ENCODE data around the gene ATL2.

ATL2 gene

DNA sequence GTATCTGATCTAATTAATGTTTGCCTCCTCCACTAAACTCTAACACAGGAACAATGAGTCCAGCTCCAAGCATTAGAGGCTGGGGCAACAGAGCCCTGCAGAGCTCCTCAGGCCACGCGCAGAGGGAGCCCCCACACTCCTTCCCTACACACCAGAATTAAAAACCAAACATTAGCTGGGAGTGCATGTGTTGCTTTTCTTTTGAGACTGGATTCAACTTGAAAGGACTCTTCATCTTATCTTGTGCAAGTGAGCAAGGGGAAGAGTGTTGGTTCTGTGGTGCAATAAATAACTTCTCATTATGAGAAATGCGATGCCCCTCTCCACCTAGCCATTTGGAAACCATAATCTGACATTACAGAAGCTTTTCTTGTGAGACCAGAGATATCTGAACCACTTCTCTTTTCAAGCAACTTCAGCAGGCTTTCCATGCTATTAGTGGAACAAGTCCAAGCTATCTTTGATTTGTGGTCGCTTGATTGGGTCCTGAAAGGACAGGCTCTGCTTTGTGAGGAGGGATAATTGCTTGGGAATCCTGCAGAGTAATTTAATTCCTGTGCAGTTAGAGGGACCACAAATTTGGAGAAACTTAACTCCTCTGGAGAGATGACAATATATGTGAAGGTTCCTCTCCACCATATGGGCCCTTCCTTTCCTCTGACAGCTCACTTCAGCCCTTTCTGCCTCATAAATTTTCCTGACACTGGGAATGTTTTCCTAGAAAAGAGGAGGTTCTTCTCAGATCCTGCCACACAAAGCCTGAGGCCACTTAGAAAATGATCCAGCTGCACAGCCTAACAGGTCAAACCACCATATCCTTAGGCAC is 112.5 kb downstream of the ATL2 start:
- Histone ChIP-seq H3K9me2 (ENCODE audit: low read depth, low read length) (no peaks in the 10 kb centered on the region), H3K4me3 (ENCODE audit: low read depth, low read length, poor library complexity, severe bottlenecking) (no peak overlapping the region), H3K79me2 (ENCODE audit: insufficient read depth, low read length) (no peaks in the 10 kb centered on the region), H3K27ac (ENCODE audit: low read depth, low read length, poor library complexity, severe bottlenecking) (no peak overlapping the region), H3F3A (ENCODE audit: insufficient read depth, low read length) (no peaks in the 10 kb centered on the region), H3K4me2 (ENCODE audit: low read length) (no peak overlapping the region), H2AFZ (ENCODE audit: low read length) (no peak overlapping the region), H4K20me1 (ENCODE audit: insufficient read depth, low read length) (no peaks in the 10 kb centered on the region), H3K9ac (ENCODE audit: low read length) (no peak overlapping the region), H3K27me3 (ENCODE audit: insufficient read depth, low read length) (0 out of 2 replicates have a peak, but pooled peaks cover 6% of the 10 kb centered on the region), H3K4me1 (ENCODE audit: insufficient read depth, low read length, severe bottlenecking) (no peaks in the 10 kb centered on the region), H3K36me3 (ENCODE audit: insufficient read depth, low read length) (no peaks in the 10 kb centered on the region; the same call in 1 of the 2 replicates), H3K9me3 (ENCODE audit: low read length) (no peaks in the 10 kb centered on the region)
- TF ChIP-seq, protein P1, sequence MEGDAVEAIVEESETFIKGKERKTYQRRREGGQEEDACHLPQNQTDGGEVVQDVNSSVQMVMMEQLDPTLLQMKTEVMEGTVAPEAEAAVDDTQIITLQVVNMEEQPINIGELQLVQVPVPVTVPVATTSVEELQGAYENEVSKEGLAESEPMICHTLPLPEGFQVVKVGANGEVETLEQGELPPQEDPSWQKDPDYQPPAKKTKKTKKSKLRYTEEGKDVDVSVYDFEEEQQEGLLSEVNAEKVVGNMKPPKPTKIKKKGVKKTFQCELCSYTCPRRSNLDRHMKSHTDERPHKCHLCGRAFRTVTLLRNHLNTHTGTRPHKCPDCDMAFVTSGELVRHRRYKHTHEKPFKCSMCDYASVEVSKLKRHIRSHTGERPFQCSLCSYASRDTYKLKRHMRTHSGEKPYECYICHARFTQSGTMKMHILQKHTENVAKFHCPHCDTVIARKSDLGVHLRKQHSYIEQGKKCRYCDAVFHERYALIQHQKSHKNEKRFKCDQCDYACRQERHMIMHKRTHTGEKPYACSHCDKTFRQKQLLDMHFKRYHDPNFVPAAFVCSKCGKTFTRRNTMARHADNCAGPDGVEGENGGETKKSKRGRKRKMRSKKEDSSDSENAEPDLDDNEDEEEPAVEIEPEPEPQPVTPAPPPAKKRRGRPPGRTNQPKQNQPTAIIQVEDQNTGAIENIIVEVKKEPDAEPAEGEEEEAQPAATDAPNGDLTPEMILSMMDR (IDR thresholded peaks at IDR 0.05; ENCODE audit: low read length) = no peak
- no peak for TF ChIP-seq EZH2 (IDR thresholded peaks at IDR 0.05; ENCODE audit: borderline replicate concordance, low read length)

DNA sequence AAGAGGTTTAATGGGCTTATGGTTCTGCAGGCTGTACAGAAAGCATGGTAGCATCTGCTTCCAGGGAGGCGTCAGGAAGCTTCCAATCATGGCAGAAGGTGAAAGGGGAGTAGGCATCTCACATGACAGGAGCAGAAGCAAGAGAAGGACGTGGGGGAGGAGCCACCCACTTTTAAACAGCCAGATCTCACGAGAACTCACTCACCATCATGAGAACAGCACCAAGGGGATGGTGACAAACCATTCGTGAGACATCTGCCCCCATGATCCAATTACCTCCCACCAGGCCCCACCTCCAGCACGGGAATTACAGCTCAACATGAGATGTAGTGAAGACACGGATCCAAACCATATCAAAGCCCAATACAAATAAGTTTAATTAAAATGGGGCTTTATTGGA is 113.8 kb downstream of the ATL2 start:
- Histone ChIP-seq H3K27ac (ENCODE audit: low read depth, low read length, poor library complexity, severe bottlenecking) (no peak overlapping the region), H3K9ac (ENCODE audit: low read length) (no peak overlapping the region), H3K4me3 (ENCODE audit: low read depth, low read length, poor library complexity, severe bottlenecking) (no peak overlapping the region), H3K4me1 (ENCODE audit: insufficient read depth, low read length, severe bottlenecking) (no peaks in the 10 kb centered on the region), H3K4me2 (ENCODE audit: low read length) (no peak overlapping the region), H2AFZ (ENCODE audit: low read length) (no peak overlapping the region), H3K79me2 (ENCODE audit: insufficient read depth, low read length) (no peaks in the 10 kb centered on the region), H3K9me3 (ENCODE audit: low read length) (no peaks in the 10 kb centered on the region), H3K9me2 (ENCODE audit: low read depth, low read length) (no peaks in the 10 kb centered on the region), H3K36me3 (ENCODE audit: insufficient read depth, low read length) (no peaks in the 10 kb centered on the region; the same call in 1 of the 2 replicates), H4K20me1 (ENCODE audit: insufficient read depth, low read length) (no peaks in the 10 kb centered on the region), H3F3A (ENCODE audit: insufficient read depth, low read length) (no peaks in the 10 kb centered on the region), H3K27me3 (ENCODE audit: insufficient read depth, low read length) (0 out of 2 replicates have a peak, but pooled peaks cover 6% of the 10 kb centered on the region)
- no peak for TF ChIP-seq EZH2 (IDR thresholded peaks at IDR 0.05; ENCODE audit: borderline replicate concordance, low read length)
- TF ChIP-seq, protein P1 (IDR thresholded peaks at IDR 0.05; ENCODE audit: low read length) = no peak

DNA sequence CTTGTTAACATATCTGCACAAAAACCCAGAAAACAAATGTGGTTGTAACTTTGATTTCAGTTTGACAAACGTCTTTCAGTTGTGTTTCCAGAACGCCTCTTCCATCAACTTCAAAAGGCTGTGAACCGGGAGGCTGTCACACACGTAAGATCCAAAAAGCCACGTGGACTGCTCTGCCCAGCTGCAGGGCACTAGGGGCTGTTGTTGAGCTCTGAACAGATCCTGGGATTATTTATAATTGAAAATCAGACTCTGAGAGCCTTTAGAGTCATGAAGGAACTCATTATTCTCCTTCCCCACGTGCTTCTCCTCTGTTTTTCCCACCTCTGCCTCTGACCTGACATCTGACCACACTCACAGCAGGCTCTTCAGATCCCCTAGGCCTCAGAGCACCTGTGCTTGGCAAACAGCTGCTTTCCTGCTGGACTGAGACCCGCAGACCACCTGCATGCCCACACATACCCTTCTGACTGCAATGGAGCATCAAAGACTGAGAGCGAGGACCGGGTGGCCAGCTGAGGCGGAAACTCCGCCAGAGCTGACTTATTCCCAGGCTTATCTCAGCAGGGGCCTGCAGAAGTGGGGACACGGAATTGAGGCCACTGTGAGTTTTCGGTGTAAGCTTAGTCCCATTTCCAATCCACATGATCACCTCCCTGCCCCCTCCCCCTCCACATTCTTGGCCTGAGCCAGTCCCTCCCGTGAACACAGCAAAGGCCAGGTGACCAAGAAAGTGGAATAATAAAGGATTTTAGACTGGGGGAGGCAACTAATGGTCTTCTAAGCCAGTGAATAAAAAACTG is 114.8 kb downstream of the ATL2 start:
- H3K4me3 ChIP-seq (ENCODE audit: low read depth, low read length, poor library complexity, severe bottlenecking) = no peak overlapping the region
- H3K27ac ChIP-seq (ENCODE audit: low read depth, low read length, poor library complexity, severe bottlenecking) = no peak overlapping the region
- H3K9ac ChIP-seq (ENCODE audit: low read length) = no peak overlapping the region
- H3K4me2 ChIP-seq (ENCODE audit: low read length) = no peak overlapping the region
- no peaks in the 10 kb centered on the region for H4K20me1 ChIP-seq (ENCODE audit: insufficient read depth, low read length)
- no peak for TF ChIP-seq EZH2 (IDR thresholded peaks at IDR 0.05; ENCODE audit: borderline replicate concordance, low read length)
- TF ChIP-seq, protein P1 (IDR thresholded peaks at IDR 0.05; ENCODE audit: low read length) = no peak
- H3K9me3 ChIP-seq (ENCODE audit: low read length) = no peaks in the 10 kb centered on the region
- no peaks in the 10 kb centered on the region; the same call in 1 of the 2 replicates for H3K36me3 ChIP-seq (ENCODE audit: insufficient read depth, low read length)
- no peaks in the 10 kb centered on the region for H3K4me1 ChIP-seq (ENCODE audit: insufficient read depth, low read length, severe bottlenecking)
- no peak overlapping the region for H2AFZ ChIP-seq (ENCODE audit: low read length)
- no peaks in the 10 kb centered on the region for H3F3A ChIP-seq (ENCODE audit: insufficient read depth, low read length)
- H3K27me3 ChIP-seq (ENCODE audit: insufficient read depth, low read length) = 0 out of 2 replicates have a peak, but pooled peaks cover 6% of the 10 kb centered on the region
- no peaks in the 10 kb centered on the region for H3K79me2 ChIP-seq (ENCODE audit: insufficient read depth, low read length)
- no peaks in the 10 kb centered on the region for H3K9me2 ChIP-seq (ENCODE audit: low read depth, low read length)
